Measurements from ENCODE around the gene PXK.
"Not testable (repeated sequence)": the region's sequence is repeated elsewhere in the genome, so short reads cannot be mapped to it uniquely, and the experiment has no call there.

The PXK gene

GRCh38 chr3:58323529-58324390 lies 8.9 kb upstream of the PXK start:
- DNase-seq = no peak

GRCh38 chr3:58324391-58325390 lies 8.0 kb upstream of the PXK start:
- no peak for DNase-seq

- DNase-seq = no peak
Observed at GRCh38 chr3:58325525-58325992, 7.1 kb upstream of the PXK start.

- no peak for DNase-seq
Observed at GRCh38 chr3:58326267-58326900, 6.3 kb upstream of the PXK start.

GRCh38 chr3:58329150-58329921 lies 3.4 kb upstream of the PXK start:
- DNase-seq = no peak

- no peak for DNase-seq
Observed at GRCh38 chr3:58329922-58330413, 2.7 kb upstream of the PXK start.

GRCh38 chr3:58331593-58332152 lies 1.0 kb upstream of the PXK start:
- no peak for DNase-seq

GRCh38 chr3:58333206-58334012 lies 717 bp downstream of the PXK start:
- peak; percentile 11 for DNase-seq

- no peak for DNase-seq
Observed at GRCh38 chr3:58334013-58334321, 1.3 kb downstream of the PXK start.

GRCh38 chr3:58334506-58334884 lies 1.8 kb downstream of the PXK start:
- no peak for DNase-seq

GRCh38 chr3:58335652-58335947 lies 2.9 kb downstream of the PXK start:
- DNase-seq = no peak

- no peak for DNase-seq
Observed at GRCh38 chr3:58336135-58336882, 3.6 kb downstream of the PXK start.

GRCh38 chr3:58337190-58337589 lies 4.5 kb downstream of the PXK start:
- DNase-seq = no peak

GRCh38 chr3:58339146-58339545 lies 6.5 kb downstream of the PXK start:
- not testable (repeated sequence) for DNase-seq

- no peak for DNase-seq
Observed at GRCh38 chr3:58340594-58341244, 8.0 kb downstream of the PXK start.

GRCh38 chr3:58341376-58341775 lies 8.7 kb downstream of the PXK start:
- no peak for DNase-seq

GRCh38 chr3:58342676-58343075 lies 10.0 kb downstream of the PXK start:
- DNase-seq = no peak

GRCh38 chr3:58345457-58345856 lies 12.8 kb downstream of the PXK start:
- no peak for DNase-seq

GRCh38 chr3:58346368-58346767 lies 13.7 kb downstream of the PXK start:
- DNase-seq = no peak

GRCh38 chr3:58347984-58348383 lies 15.3 kb downstream of the PXK start:
- DNase-seq = no peak

All from activated effector memory CD4-positive, alpha-beta T cell treated with Interleukin-2 at 50 U/mL for 16 hours (primary cell).